Neuronal stem cell (in vitro differentiated cells): ENCODE measurements around the gene FER.

Experiments used
- DNase-seq: peaks from one replicate; pipeline ENCODE4 v3.0.0-alpha.2; 2013; ENCODE audit warnings: low spot score
- H2AFZ ChIP-seq: one replicate; pipeline ENCODE4 v1.6.1; 2013; ENCODE audit warnings: mild to moderate bottlenecking, low read length, inconsistent platforms
- H2AK5ac ChIP-seq: 2 replicates; pipeline ENCODE4 v1.6.1; 2013; ENCODE audit warnings: low read depth, mild to moderate bottlenecking, inconsistent platforms, low read length, moderate library complexity, mixed read lengths
- H2BK120ac ChIP-seq: 2 replicates; pipeline ENCODE4 v1.6.1; 2013; ENCODE audit warnings: low read depth, mild to moderate bottlenecking, inconsistent platforms, low read length, moderate library complexity, mixed read lengths
- H2BK12ac ChIP-seq: one replicate; pipeline ENCODE4 v1.6.1; 2013; ENCODE audit warnings: low read length, inconsistent platforms
- H2BK15ac ChIP-seq: 2 replicates; pipeline ENCODE4 v1.6.1; 2013; ENCODE audit warnings: mild to moderate bottlenecking, low read length, inconsistent platforms, mixed read lengths
- H2BK5ac ChIP-seq: one replicate; pipeline ENCODE4 v1.6.1; 2013; ENCODE audit warnings: inconsistent platforms, mild to moderate bottlenecking, low read length, moderate library complexity
- H3K14ac ChIP-seq: one replicate; pipeline ENCODE4 v1.6.1; 2013; ENCODE audit warnings: low read length, inconsistent platforms
- H3K18ac ChIP-seq: 2 replicates; pipeline ENCODE4 v1.6.1; 2013; ENCODE audit warnings: low read length, inconsistent platforms
- H3K23ac ChIP-seq: 2 replicates; pipeline ENCODE4 v1.6.1; 2013; ENCODE audit warnings: low read depth, mild to moderate bottlenecking, mixed read lengths, low read length, inconsistent platforms; ENCODE audit not compliant: poor library complexity
- H3K27ac ChIP-seq: replicated peaks from 3 replicates; pipeline ENCODE4 v1.5.1; 2013; ENCODE audit warnings: low read length, inconsistent platforms
- H3K27me3 ChIP-seq, 3 experiments: 2 replicates each; pipeline ENCODE4 v1.6.1; 2013; ENCODE audit warnings: low read length in 3 of 3, mild to moderate bottlenecking in 2 of 3, inconsistent platforms in 1 of 3, low read depth in 1 of 3, mixed read lengths in 1 of 3, moderate library complexity in 1 of 3; ENCODE audit not compliant: control insufficient read depth in 3 of 3, insufficient read depth in 3 of 3
- H3K36me3 ChIP-seq, 2 donors: replicated peaks in 1 of 2; 2 replicates each; pipeline ENCODE4 v1.6.1; 2013; ENCODE audit warnings: low read length in 2 of 2; ENCODE audit not compliant: control insufficient read depth in 2 of 2, insufficient read depth in 2 of 2
- H3K4ac ChIP-seq: 2 replicates; pipeline ENCODE4 v1.6.1; 2013; ENCODE audit warnings: inconsistent platforms, mild to moderate bottlenecking, low read length, moderate library complexity
- H3K4me1 ChIP-seq, 2 donors: 1 replicate in 1 of 2; 2 replicates in 1 of 2; pipeline ENCODE4 v1.6.1; 2013; ENCODE audit warnings: low read length in 2 of 2, low read depth in 1 of 2; ENCODE audit not compliant: control insufficient read depth in 2 of 2, insufficient read depth in 1 of 2
- H3K4me2 ChIP-seq: one replicate; pipeline ENCODE4 v1.6.1; 2013; ENCODE audit warnings: mild to moderate bottlenecking, low read length, inconsistent platforms; ENCODE audit not compliant: insufficient read depth, poor library complexity, severe bottlenecking
- H3K4me3 ChIP-seq, 2 donors: 2 replicates each; pipeline ENCODE4 v1.5.1; 2013; ENCODE audit warnings: low read length in 2 of 2, mild to moderate bottlenecking in 2 of 2, inconsistent platforms in 1 of 2, moderate library complexity in 1 of 2
- H3K79me1 ChIP-seq: one replicate; pipeline ENCODE4 v1.6.1; 2013; ENCODE audit warnings: low read depth, mild to moderate bottlenecking, inconsistent platforms, low read length, moderate library complexity
- H3K9ac ChIP-seq: one replicate; pipeline ENCODE4 v1.6.1; 2013; ENCODE audit warnings: mild to moderate bottlenecking, low read depth, low read length, inconsistent platforms; ENCODE audit not compliant: poor library complexity
- H3K9me3 ChIP-seq, 2 donors: replicated peaks in 1 of 2; 2 replicates each; pipeline versions ENCODE3 to v1.6.1; 2013; ENCODE audit warnings: low read length in 2 of 2, mild to moderate bottlenecking in 2 of 2, inconsistent platforms in 1 of 2, low read depth in 1 of 2, mixed read lengths in 1 of 2, moderate library complexity in 1 of 2; ENCODE audit not compliant: control insufficient read depth in 2 of 2, insufficient read depth in 1 of 2
- H4K8ac ChIP-seq: one replicate; pipeline ENCODE4 v1.6.1; 2013; ENCODE audit warnings: low read depth, mild to moderate bottlenecking, inconsistent platforms, low read length, moderate library complexity
- H4K91ac ChIP-seq: one replicate; pipeline ENCODE4 v1.6.1; 2013; ENCODE audit warnings: low read length, low read depth, mild to moderate bottlenecking, inconsistent platforms; ENCODE audit not compliant: poor library complexity
- WGBS, 2 donors: extraction: QIAGEN DNeasy Blood & Tissue Kit; methylation state at CpG; one replicate each; pipeline ENCODE4 v1.1.7; 2013; ENCODE audit warnings: missing lambda C conversion rate in 2 of 2, mixed read lengths in 1 of 2; ENCODE audit not compliant: insufficient read length in 2 of 2, insufficient replicate concordance in 1 of 2; ENCODE audit errors: extremely low coverage in 2 of 2; 5-methylcytosine and 5-hydroxymethylcytosine counted together

FER gene

GRCh38 chr5:108945094-108945493 lies 197.4 kb downstream of the FER start:
- no peak overlapping the region for H3K4me2 ChIP-seq
- H4K91ac ChIP-seq: no peak overlapping the region
- no peak overlapping the region for H3K14ac ChIP-seq
- no peak overlapping the region for H3K18ac ChIP-seq
- no peak overlapping the region for H2AK5ac ChIP-seq
- no peak overlapping the region for H2BK120ac ChIP-seq
- H3K27me3 ChIP-seq: no peaks in the 10 kb centered on the region
- no peaks in the 10 kb centered on the region for H3K4me1 ChIP-seq
- H3K9ac ChIP-seq: no peak overlapping the region
- H2BK15ac ChIP-seq: no peak overlapping the region
- H3K4ac ChIP-seq: no peak overlapping the region
- H2BK5ac ChIP-seq: no peak overlapping the region
- H3K27ac ChIP-seq: no peak overlapping the region
- no peak overlapping the region for H3K23ac ChIP-seq
- no peak overlapping the region for H2AFZ ChIP-seq
- H3K36me3 ChIP-seq: no peaks in the 10 kb centered on the region
- no peak overlapping the region for H3K4me3 ChIP-seq
- no peak for DNase-seq
- H2BK12ac ChIP-seq: no peak overlapping the region
- WGBS, 2 donors: no CpG with 5 or more reads among the region's 3 CpGs
- H3K79me1 ChIP-seq: no peaks in the 10 kb centered on the region
- H3K9me3 ChIP-seq: no peaks in the 10 kb centered on the region
- no peak overlapping the region for H4K8ac ChIP-seq

GRCh38 chr5:108946008-108946407 lies 198.3 kb downstream of the FER start:
- H2BK12ac ChIP-seq: no peak overlapping the region
- H2BK15ac ChIP-seq: no peak overlapping the region
- WGBS, 2 donors: no CpG with 5 or more reads among the region's 1 CpG
- no peak overlapping the region for H3K4ac ChIP-seq
- no peak overlapping the region for H3K23ac ChIP-seq
- H3K18ac ChIP-seq: no peak overlapping the region
- no peak overlapping the region for H2BK5ac ChIP-seq
- H3K14ac ChIP-seq: no peak overlapping the region
- no peaks in the 10 kb centered on the region for H3K9me3 ChIP-seq
- no peaks in the 10 kb centered on the region for H3K4me1 ChIP-seq
- H3K4me3 ChIP-seq: no peak overlapping the region
- DNase-seq: no peak
- H2AFZ ChIP-seq: no peak overlapping the region
- H3K4me2 ChIP-seq: no peak overlapping the region
- H3K36me3 ChIP-seq: no peaks in the 10 kb centered on the region
- no peak overlapping the region for H3K27ac ChIP-seq
- H3K9ac ChIP-seq: no peak overlapping the region
- H2AK5ac ChIP-seq: no peak overlapping the region
- H3K79me1 ChIP-seq: no peaks in the 10 kb centered on the region
- no peak overlapping the region for H4K91ac ChIP-seq
- no peak overlapping the region for H2BK120ac ChIP-seq
- H3K27me3 ChIP-seq: no peaks in the 10 kb centered on the region
- H4K8ac ChIP-seq: no peak overlapping the region

GRCh38 chr5:108947164-108947563 lies 199.5 kb downstream of the FER start:
- Histone ChIP-seq H3K79me1 (no peaks in the 10 kb centered on the region), H3K27me3 (no peaks in the 10 kb centered on the region), H3K9ac (no peak overlapping the region), H2BK12ac (no peak overlapping the region), H2AK5ac (no peak overlapping the region), H3K14ac (no peak overlapping the region), H3K9me3 (no peaks in the 10 kb centered on the region), H4K91ac (no peak overlapping the region), H3K27ac (no peak overlapping the region), H2BK5ac (no peak overlapping the region), H4K8ac (no peak overlapping the region), H3K4me1 (no peaks in the 10 kb centered on the region), H3K4ac (no peak overlapping the region), H3K4me2 (no peak overlapping the region), H3K36me3 (no peaks in the 10 kb centered on the region), H2BK15ac (no peak overlapping the region), H2AFZ (no peak overlapping the region), H3K23ac (no peak overlapping the region), H3K4me3 (no peak overlapping the region), H2BK120ac (no peak overlapping the region), H3K18ac (no peak overlapping the region)
- no CpG with 5 or more reads among the region's 1 CpG for WGBS, 2 donors
- DNase-seq: no peak

- H3K4me2 ChIP-seq: no peak overlapping the region
- no peak overlapping the region for H3K4ac ChIP-seq
- H2AK5ac ChIP-seq: no peak overlapping the region
- no peak overlapping the region for H3K27ac ChIP-seq
- no peak overlapping the region for H3K18ac ChIP-seq
- DNase-seq: no peak
- H3K36me3 ChIP-seq: no peaks in the 10 kb centered on the region
- H3K9me3 ChIP-seq: no peaks in the 10 kb centered on the region
- no peak overlapping the region for H3K9ac ChIP-seq
- no CpG with 5 or more reads among the region's 2 CpGs for WGBS, 2 donors
- no peaks in the 10 kb centered on the region for H3K4me1 ChIP-seq
- H3K14ac ChIP-seq: no peak overlapping the region
- no peak overlapping the region for H2AFZ ChIP-seq
- no peak overlapping the region for H2BK12ac ChIP-seq
- H3K27me3 ChIP-seq: no peaks in the 10 kb centered on the region
- no peak overlapping the region for H2BK15ac ChIP-seq
- H4K91ac ChIP-seq: no peak overlapping the region
- no peak overlapping the region for H4K8ac ChIP-seq
- H2BK5ac ChIP-seq: no peak overlapping the region
- H3K79me1 ChIP-seq: no peaks in the 10 kb centered on the region
- H3K23ac ChIP-seq: no peak overlapping the region
- H2BK120ac ChIP-seq: no peak overlapping the region
- H3K4me3 ChIP-seq: no peak overlapping the region
Measured at GRCh38 chr5:108950276-108950675, 202.6 kb downstream of the FER start.
